ENCODE data around the gene HES6.

The HES6 gene, protein sequence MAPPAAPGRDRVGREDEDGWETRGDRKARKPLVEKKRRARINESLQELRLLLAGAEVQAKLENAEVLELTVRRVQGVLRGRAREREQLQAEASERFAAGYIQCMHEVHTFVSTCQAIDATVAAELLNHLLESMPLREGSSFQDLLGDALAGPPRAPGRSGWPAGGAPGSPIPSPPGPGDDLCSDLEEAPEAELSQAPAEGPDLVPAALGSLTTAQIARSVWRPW

DNA sequence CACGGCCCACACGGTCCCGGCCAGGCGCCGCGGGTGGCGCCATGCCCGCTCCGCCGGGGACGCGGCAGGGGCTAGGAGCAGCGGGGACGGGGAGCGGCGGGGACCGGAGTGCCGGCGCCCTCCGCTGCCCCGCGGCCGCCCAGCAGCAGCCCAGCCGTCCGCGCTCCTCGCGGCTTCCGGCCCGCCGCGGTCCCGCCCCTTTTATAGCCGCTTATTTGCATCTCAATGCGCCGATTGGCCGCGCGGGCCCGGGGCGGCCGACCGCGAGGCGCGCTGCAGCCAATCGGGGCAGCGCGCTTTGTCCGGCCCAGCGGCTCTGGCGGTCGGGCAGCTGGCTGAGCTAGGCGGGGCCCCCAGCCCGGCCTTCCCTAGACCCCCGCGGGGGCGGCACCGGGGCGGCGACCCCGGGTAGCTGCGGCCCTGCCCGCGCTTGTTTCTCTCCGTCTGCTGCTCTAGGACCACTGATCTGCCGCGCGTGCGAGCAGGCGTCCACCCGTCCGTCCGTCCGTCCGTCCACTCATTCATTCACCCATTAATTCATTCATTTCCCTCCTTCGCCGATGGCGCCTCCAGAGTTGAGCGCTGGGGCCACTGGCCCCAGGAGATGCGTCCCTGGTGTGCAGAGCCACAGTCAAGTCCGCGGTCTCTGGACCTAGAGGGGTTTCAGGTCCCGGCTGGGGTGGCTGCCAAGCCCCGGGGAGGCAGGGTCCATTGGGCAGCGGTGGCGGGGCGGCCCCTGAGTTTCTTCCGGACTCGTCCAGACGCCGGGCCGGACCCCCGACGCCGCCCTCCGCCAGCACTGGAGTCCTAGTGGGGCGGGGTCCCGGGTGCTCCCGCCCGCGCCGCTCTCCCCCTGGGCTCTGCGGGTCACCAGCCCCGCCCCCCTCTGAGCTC is at the start of gene HES6:
HES6 (minus strand) TSS at position 176 of the 894 bp plus-strand sequence; CDS start at position 43, 133 bp downstream.
- in situ Hi-C loops (cut with HindIII; ENCODE audit: low sequenced_read_pairs): no loop called here

DNA sequence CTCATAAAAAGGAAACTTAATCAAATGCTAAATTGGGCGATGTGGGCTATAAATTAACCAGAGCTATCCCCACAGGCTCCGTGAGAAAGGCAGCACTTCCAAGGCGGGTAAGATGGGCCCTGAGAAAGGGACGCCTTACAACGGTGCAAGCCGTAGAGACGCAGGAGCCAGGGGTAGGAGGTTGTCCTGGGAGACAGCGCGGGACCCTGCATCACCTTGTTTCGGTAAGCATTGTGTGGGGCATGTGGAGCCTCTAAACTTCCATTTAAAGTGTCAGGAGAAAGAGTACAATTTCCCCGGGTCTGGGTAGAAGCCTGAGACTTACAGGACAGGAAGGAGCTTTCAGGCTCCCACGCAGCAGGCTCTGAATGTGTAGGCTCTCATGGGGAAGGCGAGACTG is 49.7 kb upstream of the HES6 start:
- in situ Hi-C loops (cut with HindIII; ENCODE audit: low sequenced_read_pairs): no loop called here

DNA sequence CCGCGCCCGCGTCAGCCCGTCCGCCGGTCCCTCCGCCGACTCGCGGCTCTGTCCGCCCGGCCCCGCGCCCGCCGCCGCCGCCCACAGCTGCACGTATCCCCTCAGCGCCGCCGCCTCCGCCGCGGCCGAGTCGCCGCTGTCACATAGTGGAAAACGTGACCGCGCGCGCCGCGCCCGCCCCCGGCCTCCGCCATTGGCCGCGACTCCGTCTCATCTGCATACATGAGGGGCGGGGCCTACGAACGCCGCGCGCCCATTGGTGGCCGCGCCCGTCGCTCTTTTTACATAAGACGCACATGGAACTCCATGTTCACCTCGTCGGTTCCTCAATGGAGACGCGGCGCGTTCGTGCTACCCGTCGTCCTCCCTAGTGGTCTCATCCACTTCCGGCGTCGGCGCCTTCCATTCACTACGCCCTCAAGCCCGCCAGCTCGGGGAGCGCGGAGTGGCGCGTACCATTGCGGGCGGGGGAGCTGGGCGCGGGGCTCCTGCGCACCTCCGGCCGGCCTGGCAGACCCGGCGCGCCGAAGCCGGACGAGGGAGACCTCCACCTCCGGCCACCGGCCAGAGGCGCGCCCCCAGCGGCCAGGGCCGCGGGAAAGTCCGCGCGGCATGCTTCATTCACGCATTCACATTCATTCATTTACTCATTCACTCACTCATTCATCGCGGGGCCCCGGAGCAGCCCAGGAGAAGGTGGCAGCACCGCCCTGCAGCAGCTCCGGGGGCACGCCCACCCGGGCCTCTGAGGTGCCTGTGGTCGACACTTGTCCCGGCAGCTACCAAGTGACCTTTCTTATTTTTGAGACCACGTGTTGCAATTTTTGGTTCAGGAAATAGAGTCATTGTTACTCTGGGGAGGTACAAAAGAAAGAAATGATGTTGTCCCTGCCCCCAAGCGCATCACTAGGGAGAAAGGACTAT is 49.1 kb upstream of the HES6 start:
- in situ Hi-C loops (cut with HindIII; ENCODE audit: low sequenced_read_pairs): no loop called here

DNA sequence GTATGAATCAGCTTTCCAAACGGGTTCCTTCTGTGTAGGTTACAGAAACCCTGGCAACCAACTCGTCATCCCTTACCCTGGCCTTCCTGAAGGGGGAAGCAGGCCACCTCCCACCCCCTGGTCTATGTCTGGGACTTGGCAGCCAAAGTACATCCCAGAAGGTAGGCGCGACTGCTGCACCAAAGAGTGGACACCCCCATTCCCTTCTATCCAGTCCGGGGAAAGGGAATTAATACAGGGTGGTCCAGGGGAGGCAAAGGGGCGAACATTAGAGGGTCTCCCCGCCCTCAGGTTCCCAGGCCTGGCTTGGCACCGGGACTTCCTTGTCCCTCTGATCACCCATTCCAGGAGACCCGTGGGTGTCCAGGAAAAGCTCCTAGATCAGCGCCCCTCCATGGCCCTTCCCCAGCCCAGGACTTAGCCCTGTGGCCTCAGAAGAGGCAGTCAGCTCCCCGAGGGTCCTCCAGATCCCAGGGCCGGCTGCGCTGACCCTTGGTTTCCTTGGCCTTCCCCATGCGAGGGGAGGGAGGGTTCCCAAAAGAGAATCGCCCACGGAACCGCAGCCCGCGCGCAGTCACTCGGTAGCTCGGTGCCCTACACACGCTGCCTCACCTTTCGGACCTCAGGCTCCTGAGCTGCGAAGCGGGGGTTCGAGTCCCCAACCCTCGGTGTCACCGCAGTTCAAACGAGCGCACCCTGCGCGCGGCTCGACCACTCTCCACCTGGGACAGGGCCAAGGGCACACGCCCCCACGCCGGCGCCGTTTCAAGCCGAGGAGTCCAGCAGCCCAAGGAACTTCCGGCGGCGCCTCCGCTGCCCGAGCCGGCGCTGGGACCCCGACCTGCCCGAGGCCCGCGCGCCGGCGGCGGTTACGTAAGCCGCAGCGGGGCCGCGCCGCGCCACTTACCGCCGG is 48.2 kb upstream of the HES6 start, which contains the start of gene PER2:
PER2 (minus strand) TSS at position 874 of the 913 bp plus-strand sequence. CDS start 10,674 bp downstream, outside the sequence.
- in situ Hi-C loops (cut with HindIII; ENCODE audit: low sequenced_read_pairs): no loop called here

DNA sequence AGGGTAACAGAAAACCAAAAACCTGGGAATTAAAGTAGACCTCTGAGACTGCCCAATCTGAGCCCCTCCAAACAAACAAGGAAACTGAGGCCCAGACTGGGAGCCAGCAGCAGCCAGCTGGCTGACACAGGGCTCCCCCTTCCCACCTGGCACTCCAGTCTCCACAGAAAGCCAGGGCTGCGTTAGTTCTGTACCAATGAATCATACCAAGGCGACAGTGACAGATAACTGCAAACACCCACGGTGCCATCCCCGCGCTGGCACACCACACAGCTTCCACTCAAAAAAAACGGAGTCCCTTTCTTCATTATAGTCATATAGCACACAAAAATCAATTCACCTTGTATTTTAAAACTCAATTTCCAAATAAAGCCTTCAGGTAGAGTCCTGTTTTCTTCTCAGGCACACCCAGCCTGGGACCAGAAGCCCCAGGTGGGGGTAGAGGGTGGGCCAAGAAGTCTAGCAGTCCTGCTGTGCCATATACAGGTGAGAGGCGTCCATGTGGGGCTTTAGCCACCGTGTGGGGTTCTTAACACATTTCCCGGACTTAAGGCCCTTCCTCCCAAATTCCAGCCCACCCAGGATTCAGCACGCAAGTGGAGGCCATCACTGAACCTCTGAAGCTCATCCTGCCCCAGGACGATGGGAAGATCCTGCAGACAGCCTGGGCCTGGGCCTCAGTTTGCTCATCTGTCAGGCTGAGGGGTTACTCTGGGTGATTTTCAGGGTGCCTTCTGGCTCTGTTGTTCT is 47.3 kb upstream of the HES6 start:
- in situ Hi-C loops (cut with HindIII; ENCODE audit: low sequenced_read_pairs): no loop called here

DNA sequence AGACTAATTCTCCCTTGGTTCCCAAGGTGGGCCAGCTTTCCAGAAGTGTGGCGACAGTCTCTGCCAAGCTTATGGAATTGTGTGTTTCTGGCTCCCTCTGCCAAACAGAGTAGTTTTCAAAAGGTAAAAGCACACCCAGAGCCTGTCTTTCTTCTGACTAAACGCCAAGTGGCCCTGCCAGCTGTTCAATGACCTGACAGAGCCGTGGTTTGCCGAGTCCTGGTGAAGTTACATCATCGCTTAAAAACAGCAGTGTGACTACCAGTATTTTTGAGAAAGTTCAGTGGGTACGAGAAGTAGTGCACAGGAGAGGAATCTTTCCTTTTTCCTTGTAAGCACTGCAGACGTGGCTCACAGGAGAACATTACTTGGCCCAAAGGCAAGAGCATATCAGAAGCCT is 46.7 kb upstream of the HES6 start:
- in situ Hi-C loops (cut with HindIII; ENCODE audit: low sequenced_read_pairs): no loop called here

DNA sequence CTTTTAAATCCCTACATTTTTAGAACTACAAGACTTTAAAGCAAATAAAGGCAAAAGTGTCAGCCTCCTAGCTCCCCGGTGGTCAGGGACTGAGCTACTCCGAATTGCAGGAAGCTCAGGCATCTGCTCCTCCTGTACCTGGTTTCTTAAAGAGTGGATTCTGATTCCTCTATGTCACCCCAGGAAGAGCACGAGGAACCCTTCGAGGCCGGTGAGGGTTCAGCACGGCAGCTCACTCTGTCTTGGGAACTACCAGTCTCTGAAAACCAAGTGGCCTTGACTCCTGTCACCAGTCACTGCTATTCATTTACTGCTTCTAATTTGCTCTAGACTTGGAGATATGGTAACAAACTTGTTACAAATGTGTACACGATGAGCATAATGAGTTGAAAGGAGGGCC is 46.3 kb upstream of the HES6 start:
- in situ Hi-C loops (cut with HindIII; ENCODE audit: low sequenced_read_pairs): no loop called here

DNA sequence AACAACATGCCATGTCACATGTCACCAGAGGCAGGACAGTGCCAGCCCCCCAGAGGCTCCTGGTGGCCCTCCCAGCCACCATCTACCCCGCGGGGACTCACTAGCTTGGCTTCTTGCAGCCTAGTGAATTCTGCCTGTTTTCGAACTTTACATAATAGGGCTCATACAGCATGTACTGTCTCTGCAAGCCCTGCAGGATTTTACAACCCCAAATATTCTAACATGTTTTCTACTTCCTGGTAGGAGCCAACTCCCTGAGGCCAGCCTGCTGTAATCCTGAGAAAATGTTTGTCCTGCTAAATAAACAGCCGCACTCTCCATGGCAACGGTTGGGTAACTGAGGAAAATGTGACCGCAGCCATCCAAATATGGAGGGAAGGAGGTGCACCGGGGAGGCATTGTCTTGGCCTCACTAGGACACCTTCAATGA is 45.8 kb upstream of the HES6 start:
- in situ Hi-C loops (cut with HindIII; ENCODE audit: low sequenced_read_pairs): no loop called here

DNA sequence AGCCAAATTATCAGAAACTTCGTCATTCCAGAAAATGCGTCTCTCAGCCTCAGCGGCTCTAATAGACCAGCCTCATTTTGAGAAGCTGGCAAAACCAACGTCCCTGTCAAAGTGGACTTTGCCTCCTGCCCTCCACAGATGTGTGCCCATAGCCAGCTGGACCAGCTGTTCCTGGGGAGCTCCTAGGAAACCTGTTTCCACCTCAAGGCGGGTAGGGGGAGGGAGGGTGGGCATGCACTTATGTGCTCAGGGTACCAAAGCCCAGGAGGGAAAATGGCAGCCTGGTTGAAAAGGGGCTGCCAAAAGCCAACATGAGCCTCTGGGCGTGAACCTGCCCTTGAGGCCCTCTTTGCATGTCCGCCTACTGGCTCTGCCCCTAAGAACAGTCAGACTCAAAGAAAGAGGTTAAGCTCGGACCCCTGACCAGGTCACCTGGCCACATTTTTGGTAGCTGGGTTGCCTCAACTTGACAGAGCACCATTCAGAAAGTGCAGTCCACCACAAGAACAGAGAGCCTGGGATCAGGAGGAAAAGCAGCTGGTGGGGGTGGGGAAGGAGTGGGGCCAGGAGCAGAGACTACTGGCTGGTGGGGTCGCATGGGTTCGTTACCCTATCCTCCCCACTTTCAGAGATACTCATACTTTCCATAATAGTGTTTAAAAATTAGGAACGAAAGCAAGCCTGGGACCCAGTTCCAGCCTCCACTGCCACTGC is 45.1 kb upstream of the HES6 start:
- in situ Hi-C loops (cut with HindIII; ENCODE audit: low sequenced_read_pairs): no loop called here

DNA sequence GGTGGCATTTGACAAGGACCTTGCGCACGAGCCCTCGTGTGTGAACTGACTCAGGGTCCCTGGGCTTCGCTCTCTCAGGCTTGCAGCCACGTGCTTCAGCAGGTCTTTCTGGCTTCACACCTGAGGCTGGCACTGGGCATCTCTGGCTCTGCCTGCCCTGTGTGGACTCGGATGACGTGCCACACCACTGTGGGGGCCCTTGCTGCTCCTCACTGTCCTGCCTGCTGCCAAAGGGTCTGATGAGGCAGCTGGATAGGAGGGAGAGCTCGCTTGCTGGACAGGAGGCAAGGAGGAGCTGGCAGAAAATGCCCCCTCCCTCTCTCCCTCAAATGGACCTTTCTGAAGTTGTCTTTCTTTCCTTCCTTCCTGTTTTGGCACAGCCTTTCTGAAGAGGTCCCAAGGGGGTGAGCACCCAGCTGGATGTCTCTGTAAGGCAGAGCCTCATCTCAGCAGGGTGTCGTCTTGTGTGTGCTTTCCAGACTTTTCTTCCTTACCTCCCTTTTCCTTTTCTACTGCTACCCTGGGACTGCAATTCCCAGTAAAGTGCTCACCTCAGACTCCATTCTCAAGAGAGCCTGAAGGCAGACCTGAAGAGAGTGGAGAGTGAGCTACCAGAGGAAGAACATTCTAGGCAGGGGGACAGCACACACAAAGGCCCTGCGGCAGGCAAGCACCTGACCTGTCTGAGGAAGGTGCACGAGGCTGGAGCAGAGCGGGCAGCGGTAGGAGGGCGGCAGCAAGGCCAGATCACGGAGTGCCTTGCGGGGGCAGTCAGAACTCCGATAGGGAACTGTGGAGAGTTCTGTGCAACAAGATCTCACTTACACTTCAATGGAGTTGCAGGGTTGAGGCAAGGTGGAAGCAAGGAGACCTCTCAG is 43.3 kb upstream of the HES6 start:
- in situ Hi-C loops (cut with HindIII; ENCODE audit: low sequenced_read_pairs): no loop called here

DNA sequence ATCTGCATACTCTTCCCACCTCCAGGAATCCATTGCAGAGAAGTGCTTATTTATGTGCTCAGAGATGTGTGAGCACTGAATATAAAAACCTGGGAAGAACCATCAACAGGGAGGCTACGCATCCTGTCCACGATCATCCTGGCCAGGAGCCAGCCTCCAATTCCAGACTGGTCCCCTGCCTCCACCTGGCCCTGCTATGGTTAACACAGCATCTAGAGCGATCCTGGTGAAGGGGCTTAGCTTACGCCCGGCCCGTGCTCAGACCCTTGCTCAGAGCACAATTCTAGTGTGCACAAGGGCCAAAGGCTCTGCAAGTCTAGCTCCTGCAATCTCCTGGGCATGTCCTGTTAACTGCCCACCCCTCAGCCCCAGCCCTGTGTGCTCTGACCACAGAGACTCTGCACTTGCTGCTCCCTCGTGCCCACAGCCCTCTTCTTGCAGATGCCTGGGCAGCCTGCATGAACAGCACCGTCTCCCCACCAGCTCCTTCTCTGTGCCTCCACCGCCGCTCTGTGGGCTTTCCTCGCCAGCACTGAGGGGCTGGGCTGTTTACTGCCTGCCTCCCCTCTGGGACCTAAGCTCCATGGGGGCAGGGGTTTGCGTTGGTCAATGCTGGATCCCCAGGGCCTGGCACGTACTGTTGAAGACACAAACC is 42.1 kb upstream of the HES6 start:
- in situ Hi-C loops (cut with HindIII; ENCODE audit: low sequenced_read_pairs): no loop called here

DNA sequence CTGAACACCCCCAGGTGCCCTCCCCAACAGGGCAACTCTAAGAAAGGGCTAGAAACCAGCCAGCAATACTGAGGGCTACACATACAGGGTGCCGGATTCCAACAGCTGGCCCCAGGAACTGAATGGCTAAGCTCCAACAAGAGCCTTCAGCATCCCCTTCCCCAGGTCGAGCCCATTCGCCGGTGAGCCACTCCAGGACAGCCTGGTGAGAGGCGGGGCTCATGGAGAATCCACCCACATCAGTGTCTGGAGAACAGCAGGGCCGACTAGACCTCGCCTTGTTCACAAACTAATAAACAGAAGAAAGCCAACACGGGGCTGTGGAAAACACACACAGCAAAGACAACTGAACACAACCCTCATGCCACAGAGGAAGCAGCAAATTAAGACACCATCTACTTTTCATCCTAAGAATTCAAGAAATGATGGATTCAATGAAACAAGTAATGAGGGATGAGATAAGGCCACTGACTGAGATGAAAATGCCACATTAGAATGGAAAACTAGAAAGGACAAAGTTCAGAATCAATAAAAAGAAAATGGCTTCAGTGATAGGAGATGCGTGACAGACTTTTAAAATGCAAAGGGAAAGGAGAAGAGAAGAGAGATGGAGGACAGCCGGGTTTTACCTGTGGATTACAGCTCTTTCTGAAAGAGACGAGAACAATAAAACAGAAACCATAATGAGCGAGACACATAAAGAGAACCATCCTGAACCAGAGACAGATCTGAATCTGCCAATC is 40.4 kb upstream of the HES6 start:
- in situ Hi-C loops (cut with HindIII; ENCODE audit: low sequenced_read_pairs): no loop called here

DNA sequence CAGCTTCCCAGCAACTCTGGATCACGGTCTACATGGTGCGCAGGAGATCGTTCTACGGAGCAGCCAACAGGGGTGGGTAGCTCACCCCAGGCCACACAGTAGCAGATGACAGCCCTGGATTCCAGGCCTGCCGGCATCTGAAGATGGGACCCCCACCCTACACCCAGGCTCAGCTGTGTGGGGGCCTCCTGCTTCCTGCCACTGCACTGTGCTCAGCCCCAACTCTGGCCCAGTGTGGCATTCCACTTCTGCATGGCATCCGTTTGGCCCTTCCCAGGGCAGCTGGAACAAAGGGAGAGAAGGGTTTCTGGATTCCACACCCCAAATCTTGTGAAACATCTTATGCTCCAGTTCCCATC is 39.5 kb upstream of the HES6 start:
- in situ Hi-C loops (cut with HindIII; ENCODE audit: low sequenced_read_pairs): no loop called here

DNA sequence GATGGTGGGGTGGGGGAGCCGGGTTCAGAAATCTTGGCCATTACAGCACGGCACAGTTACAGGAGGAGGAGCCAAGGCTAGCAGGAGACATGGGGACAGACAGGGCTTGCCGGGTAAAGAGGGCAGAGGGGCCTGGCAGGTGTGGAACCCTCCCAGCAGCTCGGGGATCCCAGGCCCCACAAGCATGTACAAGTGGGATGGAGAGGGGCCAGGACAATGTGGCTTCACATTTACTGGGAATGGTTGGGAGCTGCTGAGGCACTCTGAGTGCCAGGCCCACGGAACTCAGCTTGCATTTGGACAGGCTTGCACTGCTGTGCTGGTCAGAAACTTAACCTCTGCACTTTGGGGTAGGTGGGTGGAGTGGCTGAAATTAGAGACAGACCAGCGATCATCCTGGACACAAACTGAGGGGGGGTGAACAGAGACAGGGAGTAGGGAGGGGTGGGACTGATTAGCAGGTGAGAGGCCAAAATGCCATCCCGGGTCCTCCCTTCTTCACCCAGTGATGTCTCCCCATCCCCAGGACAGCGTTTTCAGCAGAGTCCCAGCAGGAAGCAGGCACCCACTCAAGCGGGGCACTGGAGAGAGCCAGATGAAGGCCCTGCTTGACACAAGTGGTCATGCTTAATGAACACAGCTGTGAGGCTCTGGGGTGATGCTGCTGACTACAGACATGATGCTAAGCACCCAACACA is 38.9 kb upstream of the HES6 start:
- in situ Hi-C loops (cut with HindIII; ENCODE audit: low sequenced_read_pairs): no loop called here

DNA sequence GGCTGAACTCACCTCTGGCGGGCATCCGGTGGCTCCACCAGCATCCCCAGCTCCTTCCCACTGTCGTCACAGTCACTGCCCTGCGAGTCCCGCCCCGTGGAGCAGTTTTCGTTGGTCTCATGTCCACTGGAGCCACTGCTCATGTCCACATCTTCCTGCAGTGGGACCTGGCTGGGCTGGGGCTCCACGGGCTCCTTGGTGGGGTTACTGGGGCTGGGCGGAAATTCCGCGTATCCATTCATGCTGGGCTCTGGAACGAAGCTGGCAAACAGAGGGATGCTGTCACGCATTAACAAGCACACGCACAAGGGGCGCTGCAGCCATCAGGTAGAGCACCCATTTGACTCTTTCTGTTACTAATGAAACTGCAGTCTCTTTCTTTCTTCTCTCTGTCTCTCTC is 37.9 kb upstream of the HES6 start:
- in situ Hi-C loops (cut with HindIII; ENCODE audit: low sequenced_read_pairs): no loop called here

Data from DLD1 (cell line).